Measurements from ENCODE around the gene NPHP4.
"Not testable (repeated sequence)": the region's sequence is repeated elsewhere in the genome, so short reads cannot be mapped to it uniquely, and the experiment has no call there.

NPHP4 gene

GRCh38 chr1:5927506-5928370 lies 64.5 kb downstream of the NPHP4 start:
- DNase-seq: no peak

GRCh38 chr1:5926686-5927435 lies 65.4 kb downstream of the NPHP4 start:
- DNase-seq: no peak

GRCh38 chr1:5922700-5923330 lies 69.4 kb downstream of the NPHP4 start:
- not testable (repeated sequence) for DNase-seq

GRCh38 chr1:5921671-5922070 lies 70.6 kb downstream of the NPHP4 start:
- DNase-seq: no peak

GRCh38 chr1:5921129-5921528 lies 71.1 kb downstream of the NPHP4 start:
- no peak for DNase-seq

- DNase-seq: no peak
These were observed 72.0 kb downstream of the NPHP4 start for GRCh38 chr1:5920201-5920600.

- DNase-seq: no peak
These were observed 74.0 kb downstream of the NPHP4 start for GRCh38 chr1:5918275-5918649.

- DNase-seq: no peak
These were observed 74.5 kb downstream of the NPHP4 start for GRCh38 chr1:5917591-5918274.

GRCh38 chr1:5917281-5917590 lies 75.0 kb downstream of the NPHP4 start:
- no peak for DNase-seq

GRCh38 chr1:5916572-5917280 lies 75.5 kb downstream of the NPHP4 start:
- DNase-seq: no peak

GRCh38 chr1:5915587-5916571 lies 76.3 kb downstream of the NPHP4 start:
- peak; percentile 6 for DNase-seq

GRCh38 chr1:5914676-5915365 lies 77.4 kb downstream of the NPHP4 start:
- no peak for DNase-seq

GRCh38 chr1:5913876-5914275 lies 78.3 kb downstream of the NPHP4 start:
- no peak for DNase-seq

- DNase-seq: no peak
These were observed 79.0 kb downstream of the NPHP4 start for GRCh38 chr1:5913078-5913845.

- no peak for DNase-seq
These were observed 80.4 kb downstream of the NPHP4 start for GRCh38 chr1:5911871-5912271.

GRCh38 chr1:5911157-5911556 lies 81.1 kb downstream of the NPHP4 start:
- no peak for DNase-seq

- no peak for DNase-seq
These were observed 81.6 kb downstream of the NPHP4 start for GRCh38 chr1:5910666-5911065.

- no peak for DNase-seq
These were observed 82.0 kb downstream of the NPHP4 start for GRCh38 chr1:5910276-5910620.

- no peak for DNase-seq
These were observed 82.5 kb downstream of the NPHP4 start for GRCh38 chr1:5909576-5910275.
